Stimulated activated CD4-positive, alpha-beta T cell treated with anti-CD3 and anti-CD28 coated beads, Interleukin-4, amount 100 ng/mL, for 1 hour (primary cell): ENCODE measurements around the gene AKT3.
"Not testable (repeated sequence)": the region's sequence is repeated elsewhere in the genome, so short reads cannot be mapped to it uniquely, and the experiment has no call there.

ENCODE experiments used
- DNase-seq: peaks from one replicate; pipeline ENCODE4 v3.0.0-alpha.2; 2020

The AKT3 gene

DNA sequence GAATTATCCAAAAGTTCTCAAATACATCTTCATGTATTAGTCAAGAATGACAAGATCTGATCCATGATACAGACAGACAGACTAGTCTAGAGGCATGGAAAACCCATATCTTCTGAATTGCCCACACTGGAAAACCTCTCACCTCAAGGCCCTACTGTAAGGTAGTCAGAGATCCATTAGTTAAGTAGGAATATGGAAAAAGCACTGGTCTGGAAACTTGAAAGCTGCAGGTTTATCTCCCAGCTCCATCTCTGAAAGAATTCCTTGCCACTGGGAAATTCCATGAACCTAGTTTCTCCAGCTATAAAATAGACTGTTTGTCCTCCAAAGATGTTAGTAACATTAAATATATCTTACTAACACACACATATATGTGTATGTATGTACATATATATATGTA, 169.2 kb downstream of the AKT3 start:
- DNase-seq = no peak

GRCh38 chr1:243672539-243673074, 177.4 kb downstream of the AKT3 start:
- DNase-seq = no peak

GRCh38 chr1:243667591-243667990, 182.5 kb downstream of the AKT3 start:
- DNase-seq = no peak

DNA sequence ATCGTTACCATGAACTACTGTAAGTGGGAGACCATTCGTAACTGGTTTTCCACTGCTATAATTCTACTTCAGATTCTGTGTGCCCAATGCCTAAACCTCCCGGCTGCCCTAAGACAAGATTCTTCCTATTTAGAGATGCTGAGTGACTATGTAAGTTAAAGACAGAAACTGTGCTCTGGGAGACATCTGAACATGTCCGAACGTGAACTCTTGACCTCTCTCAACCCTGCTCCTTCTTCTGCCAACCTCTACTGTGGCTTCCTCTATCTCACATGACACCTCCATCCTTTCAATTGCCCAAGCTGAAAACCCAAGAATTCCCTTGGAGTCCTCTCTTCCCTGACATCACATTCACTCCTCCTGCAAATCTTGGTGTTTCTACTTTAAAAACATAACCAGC, 182.9 kb downstream of the AKT3 start:
- DNase-seq = no peak

- no peak for DNase-seq
These were observed 186.4 kb downstream of the AKT3 start for GRCh38 chr1:243663651-243664050.

DNA sequence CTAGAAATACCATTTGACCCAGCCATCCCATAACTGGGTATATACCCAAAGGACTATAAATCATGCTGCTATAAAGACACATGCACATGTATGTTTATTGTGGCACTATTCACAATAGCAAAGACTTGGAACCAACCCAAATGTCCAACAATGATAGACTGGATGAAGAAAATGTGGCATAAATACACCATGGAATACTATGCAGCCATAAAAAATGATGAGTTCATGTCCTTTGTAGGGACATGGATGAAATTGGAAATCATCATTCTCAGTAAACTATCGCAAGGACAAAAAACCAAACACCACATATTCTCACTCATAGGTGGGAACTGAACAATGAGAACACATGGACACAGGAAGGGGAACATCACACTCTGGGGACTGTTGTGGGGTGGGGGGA, 187.9 kb downstream of the AKT3 start:
- not testable (repeated sequence) for DNase-seq

GRCh38 chr1:243658594-243659105, 191.4 kb downstream of the AKT3 start:
- no peak for DNase-seq

GRCh38 chr1:243657793-243658192, 192.2 kb downstream of the AKT3 start:
- no peak for DNase-seq

GRCh38 chr1:243649530-243649929, 200.5 kb downstream of the AKT3 start:
- DNase-seq = not testable (repeated sequence)

DNA sequence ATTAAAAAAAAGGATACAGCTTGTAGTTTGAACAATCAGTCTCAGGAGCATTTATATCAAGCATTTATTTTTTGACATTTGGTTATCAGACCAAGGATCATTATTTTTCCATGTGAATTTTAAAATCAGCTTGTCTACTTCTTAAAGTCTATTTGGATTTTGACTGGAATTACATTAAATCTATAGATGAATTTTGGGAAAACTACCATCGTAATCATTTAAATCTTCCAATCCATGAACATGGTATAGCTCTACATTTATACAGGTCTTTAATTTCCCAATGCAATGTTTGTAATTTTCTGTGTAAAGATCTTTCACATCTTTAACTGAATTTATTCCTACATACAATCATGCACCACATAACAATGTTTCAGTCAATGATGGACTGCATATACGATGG, 203.2 kb downstream of the AKT3 start:
- no peak for DNase-seq

DNA sequence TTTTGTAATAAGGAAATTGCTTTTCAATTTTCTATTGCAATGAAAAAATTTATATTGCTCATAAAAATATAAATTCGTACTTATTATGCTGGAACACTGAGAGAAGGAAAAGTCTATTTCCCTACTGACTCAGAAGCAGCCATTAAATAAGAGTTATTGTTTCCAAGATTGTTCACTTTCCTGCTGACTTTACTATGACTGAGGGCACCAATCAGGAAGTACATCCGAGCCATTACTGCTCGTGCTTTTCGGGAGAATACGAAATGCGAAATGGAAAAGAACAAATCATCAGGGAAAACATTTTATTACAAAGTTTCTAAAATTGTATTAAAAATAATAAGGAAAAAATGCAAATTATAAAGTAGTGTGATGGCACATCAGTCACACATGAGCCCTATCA, 204.8 kb downstream of the AKT3 start:
- DNase-seq = no peak

- no peak for DNase-seq
These were observed 207.1 kb downstream of the AKT3 start for GRCh38 chr1:243642936-243643335.

DNA sequence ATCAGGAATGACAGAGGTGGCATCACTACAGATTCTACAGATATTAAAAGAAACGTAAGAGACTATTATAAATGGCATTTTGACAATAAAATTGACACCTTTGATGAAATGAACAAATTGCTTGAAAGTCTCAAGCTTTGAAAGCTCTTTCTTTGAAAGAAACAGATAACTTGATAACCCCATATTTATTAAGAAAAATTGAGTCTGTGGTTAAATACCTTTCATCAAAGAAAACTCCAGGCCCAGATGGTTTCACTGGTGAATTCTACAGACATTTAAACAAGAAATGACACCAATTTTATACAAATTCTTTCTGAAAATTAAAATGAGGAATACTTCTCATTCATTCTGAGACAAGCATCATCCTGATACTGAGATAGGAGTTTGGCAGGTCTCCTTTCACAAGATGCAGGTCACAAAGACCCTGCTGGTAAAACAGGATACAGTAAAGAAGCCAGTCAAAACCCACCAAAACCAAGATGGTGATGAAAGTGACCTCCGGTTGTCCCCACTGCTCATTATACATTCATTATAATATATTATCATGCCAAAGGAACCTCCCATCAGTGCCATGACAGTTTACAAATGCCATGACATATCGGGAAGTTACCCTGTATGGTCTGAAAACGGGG, 210.9 kb downstream of the AKT3 start:
- no peak for DNase-seq

- no peak for DNase-seq
These were observed 211.9 kb downstream of the AKT3 start for GRCh38 chr1:243638186-243638585.

GRCh38 chr1:243628476-243628907, 221.6 kb downstream of the AKT3 start:
- DNase-seq = no peak

DNA sequence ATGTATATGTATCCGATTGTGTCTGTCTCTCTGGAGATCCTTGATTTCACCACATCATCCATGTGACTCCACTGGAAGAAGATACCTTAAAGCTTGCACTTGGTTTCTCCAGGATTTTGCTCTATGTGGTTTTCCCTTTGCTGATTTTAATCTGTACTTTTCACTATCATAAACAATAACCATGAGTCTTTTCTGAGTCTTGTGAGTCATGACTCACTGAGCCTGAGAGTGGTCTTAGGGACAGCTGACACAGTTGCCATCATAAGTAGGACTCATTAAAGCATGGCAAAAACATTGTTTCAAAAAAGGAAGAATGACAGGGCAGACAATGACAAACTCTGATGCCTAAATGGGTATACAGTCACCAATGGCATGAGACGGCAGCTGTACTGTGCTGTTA, 226.2 kb downstream of the AKT3 start:
- no peak for DNase-seq

DNA sequence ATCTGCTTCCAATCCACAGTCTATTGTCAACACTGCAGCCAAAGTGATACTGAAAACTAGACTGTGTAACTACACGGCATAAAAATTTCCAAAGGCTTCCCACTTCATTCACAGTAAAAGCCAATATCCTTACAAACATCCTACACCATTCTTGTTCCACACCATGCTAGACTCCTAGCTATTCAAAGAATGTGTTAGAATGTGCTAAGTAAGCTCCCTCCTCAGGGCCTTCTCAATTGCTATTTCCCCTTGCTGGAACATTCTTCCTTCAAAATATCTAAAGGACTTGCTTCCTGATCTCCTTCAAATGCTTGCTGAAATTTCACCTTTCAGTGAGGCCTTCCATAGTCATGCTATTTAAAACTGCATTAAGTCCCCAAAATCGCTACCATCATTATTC, 228.1 kb downstream of the AKT3 start:
- DNase-seq = no peak

DNA sequence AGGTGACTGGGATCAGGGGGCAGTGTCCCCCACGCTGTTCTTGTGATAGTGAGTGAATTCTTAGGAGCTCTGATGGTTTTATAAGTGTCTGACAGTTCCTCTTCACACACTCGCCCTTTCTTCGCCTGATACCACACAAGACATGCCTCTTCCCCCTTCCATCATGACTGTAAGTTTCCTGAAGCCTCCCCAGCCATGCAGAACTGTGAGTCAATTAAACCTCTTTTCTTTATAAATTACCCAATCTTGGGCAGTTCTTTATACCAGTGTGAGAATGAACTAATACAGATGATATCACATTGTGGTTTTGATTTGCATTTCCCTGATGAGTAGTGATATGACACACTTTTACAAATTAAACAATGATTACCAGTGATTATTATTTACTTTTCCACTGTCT, 229.9 kb downstream of the AKT3 start:
- no peak for DNase-seq

- no peak for DNase-seq
These were observed 240.3 kb downstream of the AKT3 start for GRCh38 chr1:243609698-243610097.

GRCh38 chr1:243605604-243606003, 244.4 kb downstream of the AKT3 start:
- DNase-seq = no peak

DNA sequence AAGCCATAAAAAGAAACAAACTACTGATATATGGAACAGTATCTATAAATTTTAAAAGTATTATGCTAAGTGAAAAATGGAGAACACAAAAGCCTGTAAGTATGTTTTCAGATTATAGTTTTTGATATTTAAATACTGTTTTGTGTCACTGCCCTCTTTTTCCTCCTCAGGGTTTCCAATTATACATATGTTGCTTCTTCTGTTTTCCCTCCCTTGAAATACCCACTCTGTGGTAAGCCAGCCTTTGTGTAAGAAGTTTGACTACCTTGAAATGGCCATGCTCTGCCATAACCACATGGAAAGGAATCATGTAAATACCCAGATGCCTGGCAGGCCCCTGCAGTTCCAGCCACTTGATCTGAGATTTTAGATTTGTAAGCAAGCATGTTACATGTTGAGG, 248.3 kb downstream of the AKT3 start:
- no peak for DNase-seq

DNA sequence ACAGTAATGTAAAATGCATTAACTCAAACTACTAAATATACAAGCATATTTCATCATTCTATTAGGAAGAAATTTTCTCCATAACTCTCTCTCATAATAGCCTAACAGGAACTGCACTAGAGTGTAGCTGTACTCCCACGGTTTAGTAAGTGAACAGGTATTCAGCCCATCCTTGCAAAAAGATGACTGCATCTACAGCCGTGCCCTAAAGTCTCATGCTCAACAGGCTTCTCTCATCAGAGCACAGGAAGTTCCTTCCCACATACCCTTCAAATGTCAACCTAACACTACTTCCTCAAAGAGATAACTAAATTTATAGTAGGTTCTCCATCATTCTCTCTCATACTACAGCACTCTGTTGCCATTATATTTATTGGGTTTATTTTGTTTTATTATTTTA, 251.6 kb downstream of the AKT3 start:
- DNase-seq = no peak

DNA sequence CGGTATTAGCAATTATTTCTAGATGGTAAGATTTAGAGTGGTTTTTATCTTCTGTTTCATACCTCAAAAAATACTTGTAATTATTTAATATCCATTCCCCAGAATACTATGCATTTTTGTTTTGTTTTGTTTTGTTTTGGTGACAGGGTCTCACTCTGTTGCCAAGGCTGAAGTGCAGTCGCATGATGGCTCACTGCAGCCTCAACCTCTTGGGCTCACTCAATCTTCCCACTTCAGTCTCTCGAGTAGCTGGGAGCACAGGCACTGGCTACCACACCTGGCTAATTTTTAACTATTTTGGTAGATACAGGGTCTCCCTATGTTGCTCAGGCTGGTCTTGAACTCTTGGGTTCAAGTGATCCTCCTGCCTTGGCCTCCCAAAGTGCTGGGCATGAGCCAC, 252.7 kb downstream of the AKT3 start:
- no peak for DNase-seq

- no peak for DNase-seq
These were observed 253.5 kb downstream of the AKT3 start for GRCh38 chr1:243596431-243597062.
